Gastrocnemius medialis (tissue), 4 donors: ENCODE measurements around the gene LGALS9. TPM values are rescaled to one million over a fixed set of nuclear protein-coding genes. Genes with fewer than 3 reads are reported as not detected.
"Not testable (repeated sequence)": the region's sequence is repeated elsewhere in the genome, so short reads cannot be mapped to it uniquely, and the experiment has no call there.

ENCODE experiments used
- ATAC-seq, 2 donors: fragments of 150-250 bp; one replicate each; pipeline ENCODE4 v1.9.1; 2016
- DNase-seq, 2 donors: peaks; one replicate each; pipeline ENCODE4 v3.0.0-alpha.2; 2019
- H3K27ac ChIP-seq, 4 donors: fragments of 200-600 bp; sonication (generic); 1 replicate in 1 of 4; 2 replicates in 3 of 4; pipeline ENCODE4 v1.5.1; 2016 to 2018; ENCODE audit warnings: mild to moderate bottlenecking in 2 of 4, moderate library complexity in 1 of 4
- H3K27me3 ChIP-seq, 3 donors: fragments of 200-600 bp; sonication (generic) in 2 of 3; 1 replicate in 1 of 3; 2 replicates in 2 of 3; pipeline versions ENCODE4 v1.5.1 to v1.6.0; 2016 to 2019; ENCODE audit warnings: mild to moderate bottlenecking in 1 of 3, moderate library complexity in 1 of 3
- H3K36me3 ChIP-seq, 2 donors: fragments of 200-600 bp; sonication (generic) in 1 of 2; one replicate each; pipeline ENCODE4 v1.5.1; 2017 to 2018
- H3K4me1 ChIP-seq, 2 donors: fragments of 200-600 bp; sonication (generic) in 1 of 2; one replicate each; pipeline ENCODE4 v1.5.1; 2016 to 2017; ENCODE audit warnings: mild to moderate bottlenecking in 2 of 2
- H3K4me3 ChIP-seq, 4 donors: fragments of 200-600 bp; sonication (generic) in 3 of 4; 1 replicate in 1 of 4; 2 replicates in 3 of 4; pipeline ENCODE4 v1.5.1; 2016 to 2019; ENCODE audit warnings: mild to moderate bottlenecking in 2 of 4
- H3K9me3 ChIP-seq, 3 donors: fragments of 200-600 bp; sonication (generic) in 2 of 3; 1 replicate in 1 of 3; 2 replicates in 2 of 3; pipeline ENCODE4 v1.5.1; 2016 to 2019
- CTCF ChIP-seq, 5 experiments: fragments of 450-650 bp in 3 of 5; fragments of 200-600 bp in 2 of 5; sonication (generic) in 2 of 5; IDR thresholded peaks in 4 of 5; conservative IDR thresholded peaks in 1 of 5; 1 replicate in 4 of 5; 2 replicates in 1 of 5; pipeline ENCODE4 v1.5.1; 2016 to 2019; ENCODE audit warnings: antibody characterized with exemption in 5 of 5, mild to moderate bottlenecking in 3 of 5, moderate library complexity in 3 of 5
- POLR2A ChIP-seq, 2 donors: fragments of 450-650 bp; IDR thresholded peaks; one replicate each; pipeline ENCODE4 v1.6.1; 2017; ENCODE audit warnings: antibody characterized with exemption in 2 of 2, mild to moderate bottlenecking in 2 of 2, moderate library complexity in 2 of 2
- in situ Hi-C, 4 donors: fragments of 200-750 bp; cut with MboI; loops; one replicate each; pipeline versions ENCODE4 v1.15.0 to v1.8.0; 2017; ENCODE audit warnings: low sequenced_read_pairs in 4 of 4
- intact Hi-C: fragments of 100-400 bp; cut with DNase I; formaldehyde crosslinking; loops from one replicate; pipeline ENCODE4 v1.15.1; 2023; ENCODE audit warnings: low total_unique reads
- total RNA-seq, 4 donors: library from RNA; depleted of rRNA; stranded (reverse); fragments of >200 nt; gene quantifications; one replicate each; pipeline versions ENCODE4 v1.1.0 to v1.2.3, GENCODE V29; 2016

The LGALS9 gene
- total RNA-seq, 4 donors from 2014 or later: 2.4 to 20.3 (median 6.1) TPM

GRCh38 chr17:27649929-27650328 is 18.9 kb downstream of the LGALS9 start:
- intact Hi-C loops: loop anchor here (2.0 to 5.0 kb wide), 3 partner anchors 242 to 413 kb away; partner anchors contain the start of gene LYRM9
- in situ Hi-C loops: loop anchor here (5.0 to 25.0 kb wide), 5 partner anchors 43 to 298 kb away; partner anchors contain the start of gene LYRM9 (in 1 of the 4)
- DNase-seq: peak; percentile 33 to 47
- Histone ChIP-seq H3K9me3 (no peaks in the 10 kb centered on the region), H3K36me3 (no peaks in the 10 kb centered on the region), H3K27ac (peak overlapping the region in 1 of 4 donors; percentile 66), H3K4me1 (peaks cover 2 to 16% of the 10 kb centered on the region in 2 donors), H3K4me3 (no peak overlapping the region), H3K27me3 (no peaks in the 10 kb centered on the region)
- ATAC-seq: no peak
- TF ChIP-seq POLR2A (IDR thresholded peaks at IDR 0.05) (no peak), CTCF (IDR thresholded peaks at IDR 0.05 in 4 of 5, conservative IDR thresholded peaks at IDR 0.05 in 1 of 5) (no peak)

- in situ Hi-C loops: loop anchor here (5.0 to 25.0 kb wide), 5 partner anchors 44 to 299 kb away; partner anchors contain the start of gene LYRM9 (in 1 of the 4)
These were observed 19.8 kb downstream of the LGALS9 start for GRCh38 chr17:27650836-27651235.

GRCh38 chr17:27651411-27652345 is 20.7 kb downstream of the LGALS9 start:
- no peak overlapping the region for H3K27ac ChIP-seq
- no peaks in the 10 kb centered on the region for H3K27me3 ChIP-seq
- TF ChIP-seq CTCF (IDR thresholded peaks at IDR 0.05 in 4 of 5, conservative IDR thresholded peaks at IDR 0.05 in 1 of 5) (peak; percentile 73 to 97 (median 92)), POLR2A (IDR thresholded peaks at IDR 0.05) (no peak)
- DNase-seq (peak in 1 of 2 donors; percentile 56), ATAC-seq (peak; percentile 45 to 68)
- intact Hi-C loops (loop anchor here (1.0 to 5.0 kb wide), 4 partner anchors 48 to 414 kb away; partner anchors contain the start of gene LYRM9), in situ Hi-C loops (loop anchor here (5.0 to 25.0 kb wide), 5 partner anchors 44 to 299 kb away; partner anchors contain the start of gene LYRM9 (in 1 of the 4))
- no peak overlapping the region for H3K4me3 ChIP-seq
- H3K36me3 ChIP-seq: no peaks in the 10 kb centered on the region
- H3K4me1 ChIP-seq: peaks cover 0 to 14% of the 10 kb centered on the region in 2 donors
- no peaks in the 10 kb centered on the region for H3K9me3 ChIP-seq

More at GRCh38 chr17:27650836-27651235, 19.8 kb downstream of the LGALS9 start:
- ATAC-seq: no peak
- Histone ChIP-seq H3K36me3 (no peaks in the 10 kb centered on the region), H3K9me3 (no peaks in the 10 kb centered on the region), H3K27ac (no peak overlapping the region), H3K27me3 (no peaks in the 10 kb centered on the region), H3K4me1 (peaks cover 0 to 14% of the 10 kb centered on the region in 2 donors), H3K4me3 (no peak overlapping the region)
- intact Hi-C loops: loop anchor here (1.0 to 5.0 kb wide), 4 partner anchors 48 to 414 kb away; partner anchors contain the start of gene LYRM9
- no peak for TF ChIP-seq POLR2A (IDR thresholded peaks at IDR 0.05)
- no peak for TF ChIP-seq CTCF (IDR thresholded peaks at IDR 0.05 in 4 of 5, conservative IDR thresholded peaks at IDR 0.05 in 1 of 5)
- DNase-seq: no peak

GRCh38 chr17:27653449-27653971 is 22.5 kb downstream of the LGALS9 start:
- not testable (repeated sequence) for H3K27me3 ChIP-seq, H3K9me3 ChIP-seq, H3K4me3 ChIP-seq, H3K36me3 ChIP-seq, DNase-seq, ATAC-seq, H3K27ac ChIP-seq
- in situ Hi-C loops (loop anchor here (5.0 to 25.0 kb wide), 5 partner anchors 46 to 301 kb away; partner anchors contain the start of gene LYRM9 (in 1 of the 4)), intact Hi-C loops (loop anchor here (5.0 kb wide), 2 partner anchors 239 to 416 kb away; partner anchors contain the start of gene LYRM9)
- H3K4me1 ChIP-seq: peaks cover 0 to 14% of the 10 kb centered on the region in 2 donors
